ENCODE results near the gene CEP72. TPM values are rescaled to one million over a fixed set of nuclear protein-coding genes. Genes with fewer than 3 reads are reported as not detected.

CEP72 gene
- total RNA-seq, 1 donor = 5.2 TPM

GRCh38 chr5:594226-594860, 17.8 kb upstream of the CEP72 start:
- no peak overlapping the region for H3K4me3 ChIP-seq (ENCODE audit: low read depth, low read length)
- DNase-seq (ENCODE audit: low read depth) = no peak
- no peak for TF ChIP-seq CTCF (IDR thresholded peaks at IDR 0.05; ENCODE audit: insufficient read depth, low read depth, low read length)

- DNase-seq (ENCODE audit: low read depth) = no peak
- no peak overlapping the region for H3K4me3 ChIP-seq (ENCODE audit: low read depth, low read length)
- no peak for TF ChIP-seq CTCF (IDR thresholded peaks at IDR 0.05; ENCODE audit: insufficient read depth, low read depth, low read length)
Observed at GRCh38 chr5:595285-595875, 16.8 kb upstream of the CEP72 start.

- DNase-seq (ENCODE audit: low read depth) = no peak
- no peak overlapping the region for H3K4me3 ChIP-seq (ENCODE audit: low read depth, low read length)
- no peak for TF ChIP-seq CTCF (IDR thresholded peaks at IDR 0.05; ENCODE audit: insufficient read depth, low read depth, low read length)
Observed at GRCh38 chr5:597871-598563, 14.1 kb upstream of the CEP72 start.

GRCh38 chr5:598564-598890, 13.6 kb upstream of the CEP72 start:
- H3K4me3 ChIP-seq (ENCODE audit: low read depth, low read length) = no peak overlapping the region
- TF ChIP-seq CTCF (IDR thresholded peaks at IDR 0.05; ENCODE audit: insufficient read depth, low read depth, low read length) = no peak
- no peak for DNase-seq (ENCODE audit: low read depth)

GRCh38 chr5:600886-601541, 11.1 kb upstream of the CEP72 start:
- H3K4me3 ChIP-seq (ENCODE audit: low read depth, low read length) = no peak overlapping the region
- no peak for DNase-seq (ENCODE audit: low read depth)
- TF ChIP-seq CTCF (IDR thresholded peaks at IDR 0.05; ENCODE audit: insufficient read depth, low read depth, low read length) = no peak

- no peak for TF ChIP-seq CTCF (IDR thresholded peaks at IDR 0.05; ENCODE audit: insufficient read depth, low read depth, low read length)
- DNase-seq (ENCODE audit: low read depth) = no peak
- no peak overlapping the region for H3K4me3 ChIP-seq (ENCODE audit: low read depth, low read length)
Observed at GRCh38 chr5:601771-602465, 10.2 kb upstream of the CEP72 start.

All from fibroblast of villous mesenchyme (primary cell).